LNCaP clone FGC (cell line): ENCODE results near the gene OPTN.
A peak's percentile ranks its signal among the peaks of the same experiment; 100 is the strongest.
"Not testable (repeated sequence)": the region's sequence is repeated elsewhere in the genome, so short reads cannot be mapped to it uniquely, and the experiment has no call there.

Experiments used
- DNase-seq: peaks from one replicate; pipeline ENCODE4 v3.0.0-alpha.2; 2011; ENCODE audit warnings: low read depth
- H3K4me3 ChIP-seq: 2 replicates; pipeline ENCODE4 v1.5.1; 2011; ENCODE audit warnings: mild to moderate bottlenecking, low read depth, low read length, control low read depth
- CTCF ChIP-seq: IDR thresholded peaks from 2 replicates; pipeline ENCODE4 v1.5.1; 2012; ENCODE audit warnings: mild to moderate bottlenecking; ENCODE audit not compliant: control insufficient read depth, insufficient read depth; ENCODE audit errors: extremely low read depth

The OPTN gene

DNA sequence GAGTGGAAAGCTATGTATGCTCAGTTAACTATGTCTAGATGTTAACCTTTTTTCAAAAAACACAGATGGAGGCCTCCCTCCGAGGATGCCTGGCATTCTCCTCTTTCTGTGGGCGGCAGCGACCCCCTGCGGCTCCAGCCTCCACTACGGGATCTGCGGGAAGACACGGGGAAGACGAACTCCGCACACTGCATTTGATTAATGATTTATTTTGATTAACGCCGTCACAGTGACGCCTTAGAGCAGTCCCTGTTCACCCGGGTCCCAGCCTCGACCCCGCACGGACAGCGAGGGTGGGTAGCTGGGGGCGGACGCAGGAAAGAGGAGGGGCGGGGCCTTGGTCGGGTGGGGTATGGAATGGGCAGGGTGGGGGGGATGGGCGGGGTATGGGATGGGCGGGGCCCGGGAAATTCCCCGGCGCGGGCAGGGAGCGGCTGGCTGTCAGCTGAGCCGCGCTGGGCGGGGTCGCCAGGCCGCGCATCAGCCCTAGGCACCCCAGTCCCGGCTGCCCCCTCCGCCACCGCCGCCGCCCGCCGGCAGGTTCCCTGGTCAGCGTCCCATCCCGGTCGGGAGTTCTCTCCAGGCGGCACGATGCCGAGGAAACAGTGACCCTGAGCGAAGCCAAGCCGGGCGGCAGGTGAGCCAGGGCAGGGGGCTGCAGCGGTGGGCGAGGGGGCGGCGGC, at the start of gene OPTN:
TSS of gene OPTN (plus strand) at position 498 of the 683 bp plus-strand sequence. CDS start 8,960 bp downstream, outside the sequence.
- peak within 1 kb of the TSS; percentile 63 for H3K4me3 ChIP-seq
- TF ChIP-seq CTCF, result peak; percentile 55; the same call in 1 of the 2 replicates
- peak; percentile 17 for DNase-seq

DNA sequence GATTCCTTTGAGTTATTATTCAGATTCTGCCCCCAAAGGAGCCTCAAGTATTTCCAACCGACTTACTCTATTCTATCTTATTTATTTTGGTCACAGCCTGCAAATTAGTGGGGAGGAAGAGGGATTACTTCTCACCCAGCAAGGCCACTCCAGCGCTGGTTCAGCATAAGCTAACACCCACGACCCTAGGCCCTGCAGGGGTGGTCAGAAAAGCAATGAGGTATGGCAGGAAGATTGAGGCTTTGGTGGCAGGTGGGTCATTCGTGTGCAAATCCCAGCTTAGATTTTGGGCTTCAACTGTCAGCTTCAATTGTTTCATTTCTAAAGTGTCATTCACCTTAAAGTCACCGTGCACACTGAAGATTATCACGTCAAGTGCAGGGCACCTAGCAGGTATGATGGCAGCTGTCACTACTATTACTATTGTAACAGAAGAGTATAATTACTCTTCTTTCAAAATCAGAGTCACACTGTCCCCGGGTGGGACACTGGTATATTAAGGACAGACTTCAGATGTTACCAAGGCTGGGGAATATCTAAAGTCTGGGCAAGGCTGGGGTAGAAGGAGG, 48.8 kb upstream of the OPTN start:
- DNase-seq, result no peak
- H3K4me3 ChIP-seq, result no peak overlapping the region
- TF ChIP-seq CTCF, result no peak

GRCh38 chr10:13053208-13053607, 46.8 kb upstream of the OPTN start:
- DNase-seq, H3K4me3 ChIP-seq: not testable (repeated sequence)

DNA sequence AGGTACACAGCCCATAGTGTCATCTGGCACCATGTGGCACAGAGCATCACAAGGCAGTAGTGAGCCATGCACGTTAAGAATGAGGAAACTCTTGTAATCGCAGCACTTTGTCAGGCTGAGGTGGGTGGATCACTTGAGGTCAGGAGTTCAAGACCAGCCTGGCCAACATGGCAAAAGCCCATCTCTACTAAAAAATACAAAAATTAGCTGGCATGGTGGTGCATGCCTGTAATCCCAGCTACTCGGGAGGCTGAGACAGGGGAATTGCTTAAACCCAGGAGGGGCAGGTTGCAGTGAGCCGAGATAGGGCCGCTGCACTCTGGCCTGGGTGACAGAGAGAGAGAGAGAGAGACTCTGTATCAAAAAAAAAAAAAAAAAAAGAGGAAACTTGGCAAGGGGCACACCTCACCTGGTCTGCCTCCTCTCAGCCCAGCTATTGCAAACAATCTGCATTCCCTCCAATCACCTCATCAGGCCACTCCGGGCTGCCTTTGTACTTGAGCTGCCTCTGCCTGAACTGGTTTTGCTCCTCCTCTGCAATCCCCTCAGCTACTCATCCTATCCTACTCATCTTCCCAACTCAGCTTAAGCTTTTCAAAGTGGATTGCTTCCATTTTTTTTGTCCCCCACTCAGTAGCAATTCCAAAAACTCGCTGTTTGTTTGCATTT, 46.0 kb upstream of the OPTN start:
- DNase-seq, result no peak
- TF ChIP-seq CTCF, result no peak
- H3K4me3 ChIP-seq, result no peak overlapping the region

DNA sequence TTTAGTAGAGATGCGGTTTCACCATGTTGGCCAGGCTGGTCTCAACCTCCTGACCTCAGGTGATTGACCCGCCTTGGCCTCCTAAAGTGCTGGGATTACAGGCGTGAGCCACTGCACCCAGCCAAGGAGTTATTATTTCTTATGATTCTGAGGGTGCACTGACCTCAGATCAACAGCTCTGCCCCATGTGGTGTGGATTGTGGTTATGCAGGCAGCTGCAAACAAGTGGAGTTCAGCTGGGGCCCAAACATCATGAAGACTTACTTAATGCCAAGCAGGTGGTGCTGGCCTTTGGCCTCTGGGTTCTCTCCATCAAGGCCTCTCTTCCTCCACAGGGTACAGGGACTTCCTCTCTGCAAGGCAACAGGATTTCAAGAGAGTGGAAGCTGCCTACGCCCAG, 45.1 kb upstream of the OPTN start:
- H3K4me3 ChIP-seq, result no peak overlapping the region
- TF ChIP-seq CTCF, result no peak
- no peak for DNase-seq

DNA sequence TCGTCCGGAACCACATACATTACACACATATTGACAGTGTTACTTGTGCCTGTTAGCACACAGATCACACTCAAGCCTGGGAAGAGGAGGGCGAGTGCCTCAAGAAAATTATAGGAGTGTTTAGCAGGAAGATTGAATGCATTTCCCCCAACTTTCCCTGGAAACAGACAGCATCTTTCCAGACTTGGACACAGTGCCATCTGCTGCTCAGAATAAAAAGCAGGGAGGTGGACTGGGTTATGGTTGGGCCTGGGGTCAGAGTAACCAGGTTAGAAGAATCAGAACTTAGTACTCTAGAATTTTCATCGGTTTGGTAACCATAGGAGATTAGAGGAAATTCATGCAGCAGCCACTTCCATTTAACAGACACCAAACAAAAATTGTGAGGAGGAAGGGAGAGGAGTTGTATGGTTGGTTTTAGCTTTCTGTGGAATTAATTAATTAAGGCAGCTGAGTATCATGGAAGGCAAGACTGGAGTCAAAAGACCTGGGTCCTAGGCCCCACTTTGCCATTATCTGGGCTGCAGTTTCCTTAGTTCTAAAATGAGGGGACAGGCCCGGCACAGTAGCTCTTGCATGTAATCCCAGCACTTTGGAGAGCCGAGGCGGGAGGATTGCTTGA, 43.4 kb upstream of the OPTN start:
- DNase-seq, result no peak
- no peak overlapping the region for H3K4me3 ChIP-seq
- peak; percentile 75 for TF ChIP-seq CTCF

DNA sequence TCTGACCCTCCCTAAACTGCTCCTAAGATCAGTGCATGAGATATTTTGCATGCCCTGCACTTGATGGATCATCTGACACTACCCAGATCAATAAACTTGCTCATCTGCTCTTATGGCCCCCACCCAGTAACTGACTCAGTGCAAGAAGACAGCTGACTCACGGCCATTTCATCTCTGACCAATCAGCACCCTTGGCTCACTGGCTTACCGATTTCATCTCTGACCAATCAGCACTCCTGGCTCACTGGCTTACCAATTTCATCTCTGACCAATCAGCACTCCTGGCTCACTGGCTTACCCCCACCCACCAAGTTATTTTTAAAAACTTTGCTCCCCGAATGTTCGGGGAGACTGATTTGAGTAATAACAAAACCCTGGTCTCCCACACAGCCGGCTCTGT, 37.2 kb upstream of the OPTN start:
- no peak for DNase-seq
- no peak overlapping the region for H3K4me3 ChIP-seq
- TF ChIP-seq CTCF, result no peak
